Kasumi-1 (cell line): ENCODE measurements around the gene GJA3.
A peak's percentile ranks its signal among the peaks of the same experiment; 100 is the strongest.

Source experiments
- DNase-seq, 2 experiments: peaks; one replicate each; lab custom pipeline; 2025; lab: John Stamatoyannopoulos, UW

GJA3 gene

GRCh38 chr13:20160306-20161274, at the start of gene GJA3:
Gene GJA3, minus strand, starts transcription at chr13:20161052. Its CDS starts 17,764 bp downstream, at chr13:20143288.
- DNase-seq: no peak

GRCh38 chr13:20209948-20210347, 49.1 kb upstream of the GJA3 start:
- no peak for DNase-seq

GRCh38 chr13:20206698-20207235, 45.9 kb upstream of the GJA3 start:
- DNase-seq: no peak

- DNase-seq: no peak
These were observed 45.3 kb upstream of the GJA3 start for GRCh38 chr13:20206065-20206697.

DNA sequence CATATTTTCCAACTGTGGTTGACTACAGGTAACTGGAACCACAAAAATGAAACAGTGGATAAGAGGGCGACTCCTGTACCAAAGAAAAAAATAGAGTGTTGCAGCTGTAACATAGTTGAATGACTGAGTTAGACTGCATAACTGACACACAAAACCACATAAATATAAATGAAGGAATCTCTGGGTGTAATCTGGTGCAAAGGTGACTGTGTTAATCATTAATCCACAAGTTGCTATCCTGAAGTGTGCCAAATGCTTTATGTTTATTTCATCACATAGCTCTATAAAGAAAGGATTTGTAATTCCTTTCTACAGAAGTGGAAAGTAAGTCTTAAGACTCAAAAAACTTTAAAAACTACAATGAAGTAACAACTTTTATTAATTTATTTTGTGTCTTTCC, 37.9 kb upstream of the GJA3 start:
- DNase-seq: no peak

GRCh38 chr13:20197361-20197834, 36.5 kb upstream of the GJA3 start:
- peak; percentile 11 to 25 for DNase-seq

- DNase-seq: no peak
These were observed 34.9 kb upstream of the GJA3 start for GRCh38 chr13:20195801-20196200.

DNA sequence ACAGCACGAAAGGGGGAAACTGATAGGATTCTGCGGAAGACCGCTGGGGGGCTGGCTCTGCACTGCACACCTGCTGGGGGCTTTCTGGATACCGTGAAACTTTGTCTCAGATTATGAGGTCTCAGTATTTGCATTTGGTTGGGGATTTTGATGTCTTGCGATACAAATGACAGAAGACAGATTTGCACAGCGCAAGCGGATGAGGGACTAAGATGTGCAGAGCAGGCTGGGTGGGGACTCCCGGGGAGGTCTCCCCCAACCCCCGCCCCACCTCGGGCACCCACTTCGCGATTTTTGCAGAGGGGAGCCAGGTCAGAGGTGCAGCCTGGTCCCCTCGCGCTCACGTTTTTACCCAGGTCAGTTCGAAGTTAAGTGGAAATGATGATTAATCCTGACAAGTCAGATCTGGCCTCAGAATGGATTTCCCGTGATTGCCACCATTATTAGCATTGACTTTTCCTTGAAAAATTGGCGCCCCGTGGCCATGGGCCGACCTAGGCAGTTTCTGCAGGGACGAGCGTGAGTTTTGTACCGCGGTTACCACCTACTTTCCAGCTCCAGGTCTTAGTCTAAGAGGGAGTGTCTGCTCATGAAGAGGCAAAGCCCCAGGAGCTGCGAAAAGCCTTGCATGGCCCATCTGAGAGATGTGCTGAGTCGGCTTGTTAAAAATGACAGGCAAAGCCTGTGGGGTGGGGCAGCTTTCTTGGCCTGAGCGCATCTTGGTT, 33.2 kb upstream of the GJA3 start:
- no peak for DNase-seq

GRCh38 chr13:20193162-20193906, 32.5 kb upstream of the GJA3 start:
- DNase-seq: peak in 1 of 2 experiments; percentile 8

GRCh38 chr13:20192836-20193161, 31.9 kb upstream of the GJA3 start, which contains the start of gene GJB2:
Gene GJB2, minus strand, starts transcription at chr13:20192938. Its CDS starts 3,357 bp downstream, at chr13:20189581.
- no peak for DNase-seq

DNA sequence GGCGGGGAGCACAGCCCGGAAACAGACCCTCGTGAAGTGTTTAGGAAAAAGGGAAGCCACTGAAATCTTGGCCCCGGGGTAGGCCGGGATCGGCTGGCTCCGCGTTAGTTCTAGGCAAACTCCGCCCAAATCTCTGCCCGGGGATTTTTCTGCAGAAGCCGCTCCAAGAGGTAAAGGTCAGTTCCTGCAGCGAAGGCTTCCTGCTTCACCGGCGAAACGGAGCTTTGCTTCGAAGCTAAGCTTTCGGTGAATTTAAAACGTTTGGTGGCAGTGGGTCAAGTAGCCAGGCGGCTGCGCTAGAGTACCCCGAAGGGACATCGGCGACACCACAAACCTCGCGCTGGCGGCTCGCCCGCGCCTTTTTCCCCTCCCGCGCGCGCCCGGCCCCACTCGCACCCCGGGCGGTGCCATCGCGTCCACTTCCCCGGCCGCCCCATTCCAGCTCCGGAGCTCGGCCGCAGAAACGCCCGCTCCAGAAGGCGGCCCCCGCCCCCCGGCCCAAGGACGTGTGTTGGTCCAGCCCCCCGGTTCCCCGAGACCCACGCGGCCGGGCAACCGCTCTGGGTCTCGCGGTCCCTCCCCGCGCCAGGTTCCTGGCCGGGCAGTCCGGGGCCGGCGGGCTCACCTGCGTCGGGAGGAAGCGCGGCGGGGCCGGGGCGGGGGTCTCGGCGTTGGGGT, 31.4 kb upstream of the GJA3 start:
- DNase-seq: no peak

DNA sequence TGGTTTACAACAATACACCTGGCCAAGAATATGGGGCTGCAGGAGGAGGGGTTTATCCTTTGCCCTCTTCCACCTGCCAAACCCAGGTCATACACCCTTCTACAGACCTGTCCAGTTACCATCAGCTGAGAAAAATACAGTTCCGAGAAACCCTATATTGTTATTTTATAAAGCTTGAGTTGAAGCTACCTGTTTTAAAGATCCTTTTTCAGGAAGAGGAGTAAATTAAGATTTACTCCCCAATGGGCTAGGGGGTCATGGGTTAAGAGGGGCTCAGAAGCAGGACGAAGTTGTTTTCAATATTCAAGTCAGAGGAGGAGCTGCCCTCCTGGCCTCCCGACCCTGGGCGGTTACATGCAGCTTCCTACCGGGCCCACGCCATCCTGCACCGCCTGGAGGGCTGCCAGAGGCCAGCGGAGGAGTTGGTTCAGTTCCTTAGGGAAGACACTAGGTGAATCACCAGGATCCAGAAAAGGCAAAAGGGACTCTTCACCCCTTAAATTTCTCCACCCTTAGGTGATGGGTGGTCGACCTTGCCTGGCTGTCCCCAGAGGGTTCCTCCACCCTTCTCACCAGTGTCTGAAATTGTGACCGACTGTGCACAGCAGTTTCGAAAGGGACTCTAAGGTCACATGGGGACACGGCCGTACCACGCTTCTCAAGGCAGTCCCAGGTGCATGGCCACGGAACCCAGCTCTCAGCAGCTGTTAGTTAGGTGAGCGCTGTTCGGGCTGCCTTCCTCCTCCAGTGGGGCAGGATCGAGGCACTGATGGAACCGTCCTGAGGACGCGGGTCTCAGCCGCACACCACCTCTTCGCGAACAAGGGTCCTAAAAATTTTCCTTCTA, 30.7 kb upstream of the GJA3 start:
- DNase-seq: no peak

- DNase-seq: no peak
These were observed 29.8 kb upstream of the GJA3 start for GRCh38 chr13:20190481-20191310.

DNA sequence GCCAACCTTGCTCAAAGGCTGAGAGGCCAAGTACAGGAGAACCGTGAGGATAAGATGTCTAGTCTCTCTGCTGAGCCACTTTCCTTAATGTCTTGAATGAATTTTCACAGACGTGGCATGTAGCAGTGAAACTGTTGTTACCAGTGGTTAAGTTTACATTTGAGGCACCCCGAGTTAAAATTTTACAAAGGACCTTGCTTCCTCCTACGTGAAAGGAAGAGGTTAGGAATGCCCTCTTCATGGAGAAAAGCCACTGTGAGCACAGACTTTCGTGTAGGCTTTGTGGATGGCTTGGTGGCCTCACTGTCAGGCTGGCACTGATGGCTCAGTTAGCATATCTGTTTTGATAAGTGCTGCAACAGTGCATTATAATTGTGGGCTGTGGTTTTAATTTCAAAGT, 29.2 kb upstream of the GJA3 start:
- DNase-seq: no peak

- peak; percentile 62 to 66 for DNase-seq
These were observed 28.1 kb upstream of the GJA3 start for GRCh38 chr13:20188667-20189553.

GRCh38 chr13:20186771-20187170, 25.9 kb upstream of the GJA3 start:
- no peak for DNase-seq

- DNase-seq: no peak
These were observed 24.7 kb upstream of the GJA3 start for GRCh38 chr13:20185366-20186056.
